IMR-90 (cell line): ENCODE data around the gene TBC1D22A. TPM values are rescaled to one million over a fixed set of nuclear protein-coding genes. Genes with fewer than 3 reads are reported as not detected.

Experiments
- ATAC-seq: fragments of 200-7000 bp; cut with Tn5 transposase; 2 replicates; pipeline ENCODE4 v1.9.1; 2020; ENCODE audit warnings: low read depth, mild to moderate bottlenecking, moderate library complexity
- BruUV-seq: library from RNA; stranded (reverse); fragments of 400-500 nt; replicated peaks from 2 replicates; lab custom pipeline; 2021; lab: Mats Ljungman, UMichigan
- CTCF ChIA-PET: fragments of 300-600 bp; formaldehyde crosslinking; extraction: SDS; loops from one replicate; lab custom pipeline; 2021; ENCODE audit warnings: antibody characterized with exemption; lab: Yijun Ruan, JAX
- POLR2A ChIA-PET: fragments of 300-600 bp; sonication (Branson Sonifier 250); formaldehyde crosslinking; loops from one replicate; lab custom pipeline; 2022; ENCODE audit warnings: antibody characterized with exemption; ENCODE audit not compliant: unreplicated experiment; lab: Charles Lee
- DNase-seq: peaks from one replicate; pipeline ENCODE4 v3.0.0; 2013
- H2AFZ ChIP-seq: replicated peaks from 2 replicates; pipeline ENCODE3; 2013; ENCODE audit warnings: low read length, mild to moderate bottlenecking; ENCODE audit not compliant: poor library complexity
- H2AK5ac ChIP-seq: 2 replicates; pipeline ENCODE4 v1.6.1; 2013; ENCODE audit warnings: low read depth, low read length, inconsistent platforms
- H2AK9ac ChIP-seq: replicated peaks from 2 replicates; pipeline ENCODE3; 2013; ENCODE audit warnings: mild to moderate bottlenecking, low read depth, low read length, moderate library complexity; ENCODE audit not compliant: poor library complexity
- H2BK120ac ChIP-seq: 2 replicates; pipeline ENCODE4 v1.6.1; 2013; ENCODE audit warnings: low read depth, low read length, inconsistent platforms
- H2BK15ac ChIP-seq: 3 replicates; pipeline ENCODE4 v1.6.1; 2013; ENCODE audit warnings: low read depth, low read length, inconsistent platforms
- H2BK20ac ChIP-seq: 2 replicates; pipeline ENCODE4 v1.6.1; 2013; ENCODE audit warnings: low read depth, mild to moderate bottlenecking, inconsistent platforms, low read length, moderate library complexity
- H2BK5ac ChIP-seq: 2 replicates; pipeline ENCODE4 v1.6.1; 2013; ENCODE audit warnings: mild to moderate bottlenecking, low read depth, low read length, inconsistent platforms; ENCODE audit not compliant: poor library complexity, severe bottlenecking
- H3K14ac ChIP-seq: replicated peaks from 2 replicates; pipeline ENCODE4 v1.6.1; 2013; ENCODE audit warnings: low read depth, low read length, inconsistent platforms
- H3K18ac ChIP-seq: 2 replicates; pipeline ENCODE4 v1.6.1; 2013; ENCODE audit warnings: low read depth, low read length, control low read depth
- H3K23ac ChIP-seq: 2 replicates; pipeline ENCODE4 v1.6.1; 2013; ENCODE audit warnings: low read depth, low read length, inconsistent platforms
- H3K27ac ChIP-seq: 2 replicates; pipeline ENCODE4 v1.5.1; 2013; ENCODE audit warnings: mild to moderate bottlenecking, control low read depth, low read length; ENCODE audit not compliant: insufficient read depth
- H3K27me3 ChIP-seq: 2 replicates; pipeline ENCODE4 v1.6.1; 2013; ENCODE audit warnings: low read length; ENCODE audit not compliant: control insufficient read depth, insufficient read depth
- H3K36me3 ChIP-seq: 2 replicates; pipeline ENCODE4 v1.6.1; 2013; ENCODE audit warnings: low read length, mixed read lengths; ENCODE audit not compliant: control insufficient read depth, insufficient read depth
- H3K4ac ChIP-seq: 2 replicates; pipeline ENCODE4 v1.6.1; 2013; ENCODE audit warnings: low read depth, low read length, inconsistent platforms
- H3K4me1 ChIP-seq: 2 replicates; pipeline ENCODE4 v1.6.1; 2013; ENCODE audit warnings: low read length, mixed read lengths; ENCODE audit not compliant: control insufficient read depth, insufficient read depth
- H3K4me2 ChIP-seq: 2 replicates; pipeline ENCODE4 v1.6.1; 2013; ENCODE audit warnings: low read depth, mild to moderate bottlenecking, control low read depth, low read length, moderate library complexity
- H3K4me3 ChIP-seq: 2 replicates; pipeline ENCODE4 v1.5.1; 2013; ENCODE audit warnings: low read depth, mild to moderate bottlenecking, control low read depth, low read length, moderate library complexity; ENCODE audit not compliant: insufficient read depth
- H3K56ac ChIP-seq: 2 replicates; pipeline ENCODE4 v1.6.1; 2013; ENCODE audit warnings: low read length, inconsistent platforms; ENCODE audit not compliant: insufficient read depth; ENCODE audit errors: extremely low read depth
- H3K79me1 ChIP-seq, 2 experiments: 2 replicates each; pipeline ENCODE4 v1.6.1; 2013; ENCODE audit warnings: low read length in 2 of 2, inconsistent platforms in 1 of 2, low read depth in 1 of 2
- H3K9ac ChIP-seq: 2 replicates; pipeline ENCODE4 v1.6.1; 2013; ENCODE audit warnings: low read depth, low read length, control low read depth
- H3K9me1 ChIP-seq: 2 replicates; pipeline ENCODE4 v1.6.1; 2013; ENCODE audit warnings: low read length, inconsistent platforms; ENCODE audit not compliant: insufficient read depth
- H3K9me3 ChIP-seq: 2 replicates; pipeline ENCODE4 v1.6.1; 2013; ENCODE audit warnings: low read length; ENCODE audit not compliant: control insufficient read depth, insufficient read depth
- H4K20me1 ChIP-seq: 2 replicates; pipeline ENCODE4 v1.6.1; 2013; ENCODE audit warnings: low read length, inconsistent platforms; ENCODE audit not compliant: insufficient read depth
- H4K5ac ChIP-seq: 2 replicates; pipeline ENCODE4 v1.6.1; 2013; ENCODE audit warnings: mild to moderate bottlenecking, low read depth, low read length, control low read depth
- H4K8ac ChIP-seq, 2 experiments: 2 replicates each; pipeline ENCODE4 v1.6.1; 2013; ENCODE audit warnings: low read depth in 2 of 2, low read length in 2 of 2, control low read depth in 1 of 2, inconsistent platforms in 1 of 2
- H4K91ac ChIP-seq: 2 replicates; pipeline ENCODE4 v1.6.1; 2013; ENCODE audit warnings: low read depth, low read length, inconsistent platforms; ENCODE audit not compliant: insufficient read depth
- BHLHE40 ChIP-seq: fragments of 150-350 bp; IDR thresholded peaks from 2 replicates; pipeline ENCODE4 v1.6.1; 2016; ENCODE audit warnings: mild to moderate bottlenecking, low read depth, low read length
- CEBPB ChIP-seq: IDR thresholded peaks from 2 replicates; pipeline ENCODE4 v1.6.1; 2012; ENCODE audit warnings: low read depth, low read length, improper control_type of control experiment
- CHD1 ChIP-seq: IDR thresholded peaks from 2 replicates; pipeline ENCODE4 v1.6.1; 2012; ENCODE audit warnings: low read depth, low read length, improper control_type of control experiment
- FOS ChIP-seq: fragments of 150-350 bp; IDR thresholded peaks from 2 replicates; pipeline ENCODE4 v1.6.1; 2016; ENCODE audit warnings: low read depth, low read length
- MAZ ChIP-seq: IDR thresholded peaks from 2 replicates; pipeline ENCODE4 v1.6.1; 2012; ENCODE audit warnings: low read depth, mild to moderate bottlenecking, low read length, improper control_type of control experiment, moderate library complexity, borderline replicate concordance
- MXI1 ChIP-seq: IDR thresholded peaks from 2 replicates; pipeline ENCODE4 v1.6.1; 2012; ENCODE audit warnings: low read depth, mild to moderate bottlenecking, low read length, moderate library complexity, borderline replicate concordance
- NFE2L2 ChIP-seq: fragments of 150-350 bp; IDR thresholded peaks from 2 replicates; pipeline ENCODE4 v1.6.1; 2016; ENCODE audit warnings: low read depth, mild to moderate bottlenecking, low read length
- POLR2A ChIP-seq: IDR thresholded peaks from 2 replicates; pipeline ENCODE4 v1.6.1; 2012; ENCODE audit warnings: mild to moderate bottlenecking, low read depth, low read length
- RAD21 ChIP-seq: IDR thresholded peaks from 2 replicates; pipeline ENCODE4 v1.6.1; 2012; ENCODE audit warnings: low read length, improper control_type of control experiment
- RCOR1 ChIP-seq: IDR thresholded peaks from 2 replicates; pipeline ENCODE4 v1.6.1; 2012; ENCODE audit warnings: mild to moderate bottlenecking, low read length, improper control_type of control experiment; ENCODE audit not compliant: insufficient replicate concordance
- RFX5 ChIP-seq: IDR thresholded peaks from 2 replicates; pipeline ENCODE4 v1.8.0; 2012; ENCODE audit warnings: low read depth, mild to moderate bottlenecking, low read length, moderate library complexity
- SMC3 ChIP-seq: fragments of 150-350 bp; IDR thresholded peaks from 2 replicates; pipeline ENCODE4 v1.6.1; 2016; ENCODE audit warnings: low read depth, mild to moderate bottlenecking, antibody characterized with exemption, low read length, moderate library complexity
- WGBS, 2 experiments: methylation state at CpG; one replicate each; pipeline versions ENCODE4 v1.1.5 to v1.1.7; 2013; ENCODE audit warnings: missing lambda C conversion rate in 2 of 2; ENCODE audit not compliant: insufficient read length in 1 of 2; ENCODE audit errors: extremely low coverage in 2 of 2; 5-methylcytosine and 5-hydroxymethylcytosine counted together
- dilution Hi-C: fragments of 300-500 bp; cut with HindIII; formaldehyde crosslinking; loops from one replicate; pipeline ENCODE4 v1.14.3; 2018; ENCODE audit warnings: low sequenced_read_pairs; ENCODE audit not compliant: unreplicated experiment
- in situ Hi-C: fragments of 300-500 bp; cut with MboI; formaldehyde crosslinking; loops from 3 replicates; pipeline ENCODE4 v1.14.3; 2019; ENCODE audit warnings: low sequenced_read_pairs, inconsistent platforms, mixed read lengths
- intact Hi-C: fragments of 100-400 bp; cut with micrococcal nuclease; formaldehyde crosslinking; loops from 2 replicates; pipeline ENCODE4 v1.10.0; 2022
- polyA plus RNA-seq, 3 experiments: library from polyadenylated mRNA; depleted of rRNA; stranded (reverse); fragments of >200 nt; gene quantifications; 2 replicates each; pipeline ENCODE4 v1.2.3, GENCODE V29; 2012; ENCODE audit warnings: low replicate concordance in 1 of 3
- total RNA-seq: library from RNA; depleted of rRNA; stranded (reverse); fragments of >200 nt; gene quantifications from 2 replicates; pipeline ENCODE4 v1.2.3, GENCODE V29; 2012
- TF ChIP-seq, protein P1 (sequence below): conservative IDR thresholded peaks from 2 replicates; pipeline ENCODE4 v1.5.1; 2012; ENCODE audit warnings: mild to moderate bottlenecking, low read depth, low read length, improper control_type of control experiment
- TF ChIP-seq, protein P2 (sequence below): fragments of 150-350 bp; IDR thresholded peaks from 2 replicates; pipeline ENCODE4 v1.6.1; 2017; ENCODE audit warnings: mild to moderate bottlenecking, antibody characterized with exemption, low read length, low read depth

TBC1D22A gene
- total and polyA plus RNA-seq, 2 of the 4 experiments (the other 2 are of a cell fraction) = 9.0 to 16.7 TPM

DNA sequence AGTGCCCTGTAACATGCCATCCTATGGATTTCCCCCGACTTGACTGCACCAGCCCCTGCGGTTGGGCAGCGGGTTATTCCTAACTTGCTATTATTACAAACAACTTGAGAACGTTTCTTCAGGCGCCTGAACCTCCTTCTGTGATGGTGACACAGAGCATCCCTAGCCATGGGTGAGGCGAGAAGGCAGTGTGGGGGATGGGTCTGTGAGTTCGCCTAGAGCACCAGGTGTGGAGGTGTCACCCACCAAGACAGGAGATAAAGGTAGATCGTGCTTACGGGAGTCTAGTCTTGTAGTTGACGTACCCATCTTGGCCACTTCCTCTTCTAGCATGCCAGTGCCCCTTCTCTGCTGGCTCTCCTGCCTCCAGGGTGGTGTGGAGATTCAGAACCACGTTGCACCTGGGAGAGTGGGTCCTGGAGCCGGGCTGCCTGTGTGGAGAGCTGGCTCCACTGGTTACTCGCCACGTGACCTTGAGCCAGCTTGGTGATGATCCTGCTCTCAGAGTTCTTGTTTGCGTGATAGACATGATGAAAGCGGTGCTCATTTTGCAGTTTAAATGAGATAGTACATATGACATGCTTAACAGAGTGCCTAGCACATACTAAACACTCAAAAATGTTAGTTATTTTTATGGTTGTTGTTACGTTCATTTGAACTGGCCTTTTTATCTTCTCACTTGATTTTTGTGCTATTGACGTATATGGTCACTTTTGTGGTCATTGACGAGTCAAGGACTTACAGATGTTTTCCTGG is 37.8 kb downstream of the TBC1D22A start:
- Histone ChIP-seq H3K4ac (no peak overlapping the region), H3K23ac (no peak overlapping the region), H3K9ac (no peak overlapping the region), H4K20me1 (peaks cover 19% of the 10 kb centered on the region), H3K56ac (no peak overlapping the region), H4K91ac (no peak overlapping the region), H2BK15ac (no peak overlapping the region), H3K4me3 (no peak overlapping the region), H2BK20ac (no peak overlapping the region), H3K4me2 (no peak overlapping the region), H3K4me1 (peaks cover 6% of the 10 kb centered on the region; the same call in 1 of the 2 replicates), H2AFZ (no peak overlapping the region), H3K18ac (no peak overlapping the region), H3K36me3 (peaks cover 21% of the 10 kb centered on the region), H2BK120ac (no peak overlapping the region), H2AK9ac (no peak overlapping the region), H4K8ac (no peak overlapping the region), H3K14ac (no peak overlapping the region), H2AK5ac (no peak overlapping the region), H3K27ac (no peak overlapping the region), H4K5ac (no peak overlapping the region), H3K9me3 (no peaks in the 10 kb centered on the region), H2BK5ac (no peak overlapping the region), H3K9me1 (0 out of 2 replicates have a peak, but pooled peaks cover 7% of the 10 kb centered on the region), H3K79me1 (peaks cover 23 to 42% of the 10 kb centered on the region in 2 experiments), H3K27me3 (no peaks in the 10 kb centered on the region)
- DNase-seq = no peak
- BruUV-seq = no TSS peak
- in situ Hi-C loops (no loop called here), intact Hi-C loops (no loop called here), dilution Hi-C loops (no loop called here)
- ATAC-seq = no peak
- ChIA-PET POLR2A (no interaction called here), CTCF (no interaction called here)
- TF ChIP-seq, protein P1, sequence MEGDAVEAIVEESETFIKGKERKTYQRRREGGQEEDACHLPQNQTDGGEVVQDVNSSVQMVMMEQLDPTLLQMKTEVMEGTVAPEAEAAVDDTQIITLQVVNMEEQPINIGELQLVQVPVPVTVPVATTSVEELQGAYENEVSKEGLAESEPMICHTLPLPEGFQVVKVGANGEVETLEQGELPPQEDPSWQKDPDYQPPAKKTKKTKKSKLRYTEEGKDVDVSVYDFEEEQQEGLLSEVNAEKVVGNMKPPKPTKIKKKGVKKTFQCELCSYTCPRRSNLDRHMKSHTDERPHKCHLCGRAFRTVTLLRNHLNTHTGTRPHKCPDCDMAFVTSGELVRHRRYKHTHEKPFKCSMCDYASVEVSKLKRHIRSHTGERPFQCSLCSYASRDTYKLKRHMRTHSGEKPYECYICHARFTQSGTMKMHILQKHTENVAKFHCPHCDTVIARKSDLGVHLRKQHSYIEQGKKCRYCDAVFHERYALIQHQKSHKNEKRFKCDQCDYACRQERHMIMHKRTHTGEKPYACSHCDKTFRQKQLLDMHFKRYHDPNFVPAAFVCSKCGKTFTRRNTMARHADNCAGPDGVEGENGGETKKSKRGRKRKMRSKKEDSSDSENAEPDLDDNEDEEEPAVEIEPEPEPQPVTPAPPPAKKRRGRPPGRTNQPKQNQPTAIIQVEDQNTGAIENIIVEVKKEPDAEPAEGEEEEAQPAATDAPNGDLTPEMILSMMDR = no peak
- TF ChIP-seq FOS (no peak), RCOR1 (no peak), BHLHE40 (no peak), POLR2A (no peak), RFX5 (no peak), MAZ (no peak), NFE2L2 (no peak), CEBPB (no peak), MXI1 (no peak), SMC3 (no peak), CHD1 (no peak), RAD21 (no peak)
- TF ChIP-seq, protein P2, sequence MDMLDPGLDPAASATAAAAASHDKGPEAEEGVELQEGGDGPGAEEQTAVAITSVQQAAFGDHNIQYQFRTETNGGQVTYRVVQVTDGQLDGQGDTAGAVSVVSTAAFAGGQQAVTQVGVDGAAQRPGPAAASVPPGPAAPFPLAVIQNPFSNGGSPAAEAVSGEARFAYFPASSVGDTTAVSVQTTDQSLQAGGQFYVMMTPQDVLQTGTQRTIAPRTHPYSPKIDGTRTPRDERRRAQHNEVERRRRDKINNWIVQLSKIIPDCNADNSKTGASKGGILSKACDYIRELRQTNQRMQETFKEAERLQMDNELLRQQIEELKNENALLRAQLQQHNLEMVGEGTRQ = no peak
- 100% methylated on average over 4 of the region's 19 CpGs; no CpG with 5 or more reads in 1 of the 2 experiments for WGBS, 2 experiments
